ENCODE results near the gene SRMS.

The SRMS gene

GRCh38 chr20:63501818-63502670 is 45.5 kb downstream of the SRMS start:
- no peak for DNase-seq (ENCODE audit: low read depth)

- DNase-seq (ENCODE audit: low read depth): no peak
Measured at GRCh38 chr20:63500902-63501817, 46.4 kb downstream of the SRMS start.

GRCh38 chr20:63500151-63500901 is 47.2 kb downstream of the SRMS start:
- no peak for DNase-seq (ENCODE audit: low read depth)

- DNase-seq (ENCODE audit: low read depth): no peak
Measured at GRCh38 chr20:63499338-63499969, 48.1 kb downstream of the SRMS start.

- DNase-seq (ENCODE audit: low read depth): peak; percentile 45
Measured at GRCh38 chr20:63498960-63499337, 48.6 kb downstream of the SRMS start, which contains the start of gene EEF1A2. EEF1A2 (minus strand) TSS chr20:63499083; CDS start chr20:63497763, 1,320 bp downstream.

GRCh38 chr20:63497946-63498935 is 49.3 kb downstream of the SRMS start:
- DNase-seq (ENCODE audit: low read depth): no peak

- DNase-seq (ENCODE audit: low read depth): no peak
Measured at GRCh38 chr20:63497138-63497945, 50.2 kb downstream of the SRMS start.

GRCh38 chr20:63496596-63497120 is 50.9 kb downstream of the SRMS start:
- DNase-seq (ENCODE audit: low read depth): no peak

GRCh38 chr20:63495741-63496595 is 51.6 kb downstream of the SRMS start:
- DNase-seq (ENCODE audit: low read depth): peak; percentile 69

- DNase-seq (ENCODE audit: low read depth): no peak
Measured at GRCh38 chr20:63495167-63495720, 52.3 kb downstream of the SRMS start.

GRCh38 chr20:63494420-63495166 is 53.0 kb downstream of the SRMS start:
- DNase-seq (ENCODE audit: low read depth): no peak

GRCh38 chr20:63494084-63494419 is 53.5 kb downstream of the SRMS start:
- no peak for DNase-seq (ENCODE audit: low read depth)

- no peak for DNase-seq (ENCODE audit: low read depth)
Measured at GRCh38 chr20:63493563-63494020, 54.0 kb downstream of the SRMS start.

- DNase-seq (ENCODE audit: low read depth): no peak
Measured at GRCh38 chr20:63492982-63493381, 54.6 kb downstream of the SRMS start.

- no peak for DNase-seq (ENCODE audit: low read depth)
Measured at GRCh38 chr20:63492518-63492917, 55.0 kb downstream of the SRMS start.

- DNase-seq (ENCODE audit: low read depth): no peak
Measured at GRCh38 chr20:63491635-63492230, 55.8 kb downstream of the SRMS start.

- DNase-seq (ENCODE audit: low read depth): no peak
Measured at GRCh38 chr20:63491078-63491477, 56.5 kb downstream of the SRMS start.

All from T follicular helper cell (primary cell).